ENCODE results near the gene CALN1. TPM values are rescaled to one million over a fixed set of nuclear protein-coding genes. Genes with fewer than 3 reads are reported as not detected.

CALN1 gene
- polyA plus RNA-seq, 1 experiment, result not detected

- ChIA-PET CTCF (no interaction called here), POLR2A (no interaction called here)
- Histone ChIP-seq H3K4me3 (ENCODE audit: low read depth, low read length) (no peak overlapping the region), H3K27me3 (ENCODE audit: control insufficient read depth, insufficient read depth, low read length) (no peaks in the 10 kb centered on the region), H3K27ac (ENCODE audit: low read depth, low read length) (no peak overlapping the region), H3K9me3 (ENCODE audit: control insufficient read depth, insufficient read depth, low read length) (peaks cover 17% of the 10 kb centered on the region)
- DNase-seq (ENCODE audit: low read depth, low spot score), result no peak
- TF ChIP-seq CTCF (IDR thresholded peaks at IDR 0.05; ENCODE audit: low read depth, low read length), result no peak
These were observed 354.9 kb downstream of the CALN1 start for GRCh38 chr7:72057231-72057630.

DNA sequence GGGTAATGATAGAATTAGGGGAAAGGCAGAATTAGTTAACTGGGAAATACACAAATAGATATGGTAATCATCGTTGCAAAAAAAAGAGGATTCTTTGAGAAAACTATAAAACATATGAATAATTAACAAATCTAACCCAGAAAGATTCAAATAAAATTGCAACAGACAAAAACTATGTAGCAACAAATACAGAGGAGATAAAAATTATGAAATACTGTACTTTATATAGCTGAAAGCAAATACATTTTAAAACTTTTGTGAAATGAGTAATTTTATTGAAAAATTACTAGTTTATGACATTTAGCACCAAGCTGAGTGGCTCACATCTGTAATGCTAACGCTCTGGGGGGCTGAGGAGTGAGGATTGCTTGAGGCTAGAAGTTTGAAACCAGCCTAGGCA is 356.7 kb downstream of the CALN1 start:
- no peaks in the 10 kb centered on the region for H3K27me3 ChIP-seq (ENCODE audit: control insufficient read depth, insufficient read depth, low read length)
- H3K4me3 ChIP-seq (ENCODE audit: low read depth, low read length), result no peak overlapping the region
- peaks cover 17% of the 10 kb centered on the region for H3K9me3 ChIP-seq (ENCODE audit: control insufficient read depth, insufficient read depth, low read length)
- POLR2A ChIA-PET, result no interaction called here
- H3K27ac ChIP-seq (ENCODE audit: low read depth, low read length), result no peak overlapping the region
- DNase-seq (ENCODE audit: low read depth, low spot score), result no peak
- no peak for TF ChIP-seq CTCF (IDR thresholded peaks at IDR 0.05; ENCODE audit: low read depth, low read length)
- CTCF ChIA-PET, result no interaction called here

DNA sequence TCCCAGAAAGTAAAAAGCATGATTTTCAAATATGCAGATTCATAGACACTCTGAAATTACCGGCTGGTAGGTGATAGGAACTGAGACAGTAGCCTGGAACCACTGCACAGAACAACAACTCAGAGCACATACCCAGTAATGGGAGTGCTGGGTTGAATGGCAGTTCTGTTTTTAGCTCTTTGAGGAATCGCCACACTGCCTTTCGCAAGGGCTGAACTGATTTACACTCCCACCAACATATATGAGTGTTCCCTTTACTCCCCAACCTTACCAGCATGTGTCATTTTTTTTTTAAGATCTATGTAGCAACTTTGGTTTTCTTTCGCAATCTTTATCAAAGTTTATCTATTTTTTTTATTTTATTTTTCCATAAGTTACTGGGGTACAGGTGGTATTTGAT is 358.8 kb downstream of the CALN1 start:
- H3K27ac ChIP-seq (ENCODE audit: low read depth, low read length), result no peak overlapping the region
- ChIA-PET POLR2A (no interaction called here), CTCF (interaction anchor here (0.6 kb wide), 1 partner anchor 426 kb away, joined by 5 read pairs; no protein-coding TSS in a partner anchor)
- no peak for DNase-seq (ENCODE audit: low read depth, low spot score)
- TF ChIP-seq CTCF (IDR thresholded peaks at IDR 0.05; ENCODE audit: low read depth, low read length), result no peak
- H3K4me3 ChIP-seq (ENCODE audit: low read depth, low read length), result no peak overlapping the region
- no peaks in the 10 kb centered on the region for H3K27me3 ChIP-seq (ENCODE audit: control insufficient read depth, insufficient read depth, low read length)
- H3K9me3 ChIP-seq (ENCODE audit: control insufficient read depth, insufficient read depth, low read length), result peaks cover 22% of the 10 kb centered on the region

GRCh38 chr7:72048420-72048819 is 363.7 kb downstream of the CALN1 start:
- no peak for TF ChIP-seq CTCF (IDR thresholded peaks at IDR 0.05; ENCODE audit: low read depth, low read length)
- no peak for DNase-seq (ENCODE audit: low read depth, low spot score)
- peaks cover 53% of the 10 kb centered on the region for H3K9me3 ChIP-seq (ENCODE audit: control insufficient read depth, insufficient read depth, low read length)
- no peak overlapping the region for H3K27ac ChIP-seq (ENCODE audit: low read depth, low read length)
- ChIA-PET CTCF (no interaction called here), POLR2A (no interaction called here)
- H3K27me3 ChIP-seq (ENCODE audit: control insufficient read depth, insufficient read depth, low read length), result no peaks in the 10 kb centered on the region
- no peak overlapping the region for H3K4me3 ChIP-seq (ENCODE audit: low read depth, low read length)

- POLR2A ChIA-PET, result no interaction called here
- Histone ChIP-seq H3K27me3 (ENCODE audit: control insufficient read depth, insufficient read depth, low read length) (no peaks in the 10 kb centered on the region), H3K9me3 (ENCODE audit: control insufficient read depth, insufficient read depth, low read length) (peaks cover 48% of the 10 kb centered on the region), H3K4me3 (ENCODE audit: low read depth, low read length) (no peak overlapping the region), H3K27ac (ENCODE audit: low read depth, low read length) (no peak overlapping the region)
- no peak for DNase-seq (ENCODE audit: low read depth, low spot score)
- CTCF ChIA-PET, result no interaction called here
- TF ChIP-seq CTCF (IDR thresholded peaks at IDR 0.05; ENCODE audit: low read depth, low read length), result no peak
These were observed 369.3 kb downstream of the CALN1 start for GRCh38 chr7:72042855-72043254.

All from AG04450 (cell line).